Natural killer cell (primary cell): ENCODE measurements around the gene NF1. TPM values are rescaled to one million over a fixed set of nuclear protein-coding genes. Genes with fewer than 3 reads are reported as not detected.

Experiments used
- ATAC-seq, 3 donors: fragments of 150-1000 bp in 2 of 3; fragments of 200-7000 bp in 1 of 3; cut with Tn5 transposase; 1 replicate in 1 of 3; 2 replicates in 2 of 3; pipeline ENCODE4 v1.10.0; 2021; ENCODE audit warnings: mild to moderate bottlenecking in 2 of 3, moderate library complexity in 2 of 3
- DNase-seq, 2 donors: peaks; one replicate each; pipeline versions ENCODE4 v3.0.0 to v3.0.0-alpha.2; 2013 to 2021; ENCODE audit warnings: mixed read lengths in 1 of 2
- H3K27ac ChIP-seq: one replicate; pipeline ENCODE4 v1.5.1; 2013; ENCODE audit warnings: mild to moderate bottlenecking, low read length
- H3K27me3 ChIP-seq: one replicate; pipeline ENCODE4 v1.6.1; 2013; ENCODE audit warnings: low read length; ENCODE audit not compliant: control insufficient read depth, insufficient read depth
- H3K36me3 ChIP-seq: one replicate; pipeline ENCODE4 v1.6.1; 2013; ENCODE audit warnings: low read length; ENCODE audit not compliant: control insufficient read depth, insufficient read depth
- H3K4me1 ChIP-seq: one replicate; pipeline ENCODE4 v1.6.1; 2013; ENCODE audit warnings: low read length; ENCODE audit not compliant: control insufficient read depth, insufficient read depth
- H3K4me3 ChIP-seq: one replicate; pipeline ENCODE4 v1.5.1; 2013; ENCODE audit warnings: low read length
- H3K9me3 ChIP-seq: one replicate; pipeline ENCODE4 v1.6.1; 2013; ENCODE audit warnings: low read length; ENCODE audit not compliant: control insufficient read depth, insufficient read depth
- H3K27ac Mint-ChIP-seq, 2 donors: one replicate each; pipeline ENCODE4 v1.8.0; 2022; ENCODE audit warnings: mild to moderate bottlenecking in 2 of 2, mixed read lengths in 2 of 2, moderate library complexity in 1 of 2
- H3K27me3 Mint-ChIP-seq, 2 donors: one replicate each; pipeline ENCODE4 v1.8.0; 2022; ENCODE audit warnings: low read depth in 2 of 2, mixed read lengths in 2 of 2
- H3K36me3 Mint-ChIP-seq: one replicate; pipeline ENCODE4 v1.8.0; 2022; ENCODE audit warnings: mixed read lengths
- H3K4me1 Mint-ChIP-seq, 2 donors: one replicate each; pipeline ENCODE4 v1.8.0; 2022; ENCODE audit warnings: mixed read lengths in 2 of 2
- H3K4me3 Mint-ChIP-seq: one replicate; pipeline ENCODE4 v1.8.0; 2022; ENCODE audit warnings: mild to moderate bottlenecking, moderate library complexity, mixed read lengths
- H3K9me3 Mint-ChIP-seq, 2 donors: one replicate each; pipeline ENCODE4 v1.8.0; 2022; ENCODE audit warnings: mixed read lengths in 2 of 2
- WGBS: methylation state at CpG from one replicate; pipeline ENCODE4 v1.1.7; 2013; ENCODE audit warnings: missing lambda C conversion rate; ENCODE audit not compliant: insufficient coverage; 5-methylcytosine and 5-hydroxymethylcytosine counted together
- intact Hi-C: fragments of 100-400 bp; cut with micrococcal nuclease; formaldehyde crosslinking; loops from one replicate; pipeline ENCODE4 v1.14.2; 2022
- total RNA-seq, 4 donors: library from RNA; stranded (reverse); fragments of 120-200 nt in 1 of 4; gene quantifications; one replicate each; pipeline versions ENCODE4 v1.2.3 to v1.2.4, GENCODE V29; 2013 to 2022
- TF ChIP-seq, protein P1 (sequence below): fragments of 200-600 bp; IDR thresholded peaks from one replicate; pipeline ENCODE4 v1.8.0; 2022; ENCODE audit warnings: antibody characterized with exemption

The NF1 gene
- total RNA-seq, 3 donors from 2014 or later (not counting 1 experiment from before 2014, with no cell fraction given), result 30.3 to 40.7 (median 38.8) TPM

DNA sequence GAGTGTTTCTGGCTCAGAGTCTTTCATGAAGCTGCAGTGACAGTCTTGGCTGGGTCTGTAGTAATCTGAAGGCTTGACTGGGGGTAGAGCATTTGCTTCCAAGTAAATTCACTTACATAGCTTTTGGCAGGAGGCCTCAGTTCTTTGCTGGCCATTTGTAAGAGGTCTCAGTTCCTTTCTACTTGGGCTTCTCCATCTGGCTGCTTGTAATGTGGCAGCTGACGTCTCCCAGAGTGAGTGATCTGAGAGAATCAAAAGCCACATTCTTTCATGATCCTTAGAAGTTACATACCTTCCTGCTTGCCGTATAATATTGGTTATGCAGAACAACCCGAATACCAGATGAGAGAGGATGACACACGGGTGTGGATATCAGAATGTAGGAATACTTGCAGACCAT, 39.8 kb downstream of the NF1 start:
- intact Hi-C loops, result no loop called here
- Histone ChIP-seq H3K27ac (no peak overlapping the region), H3K4me3 (no peak overlapping the region), H3K9me3 (no peaks in the 10 kb centered on the region), H3K36me3 (no peaks in the 10 kb centered on the region), H3K27me3 (no peaks in the 10 kb centered on the region), H3K4me1 (no peaks in the 10 kb centered on the region)
- Mint-ChIP-seq H3K4me3 (no peak overlapping the region), H3K9me3 (no peaks in the 10 kb centered on the region), H3K27ac (no peak overlapping the region), H3K27me3 (no peaks in the 10 kb centered on the region), H3K36me3 (no peaks in the 10 kb centered on the region), H3K4me1 (peaks cover 0 to 4% of the 10 kb centered on the region in 2 donors)
- WGBS, result 74% methylated on average over 4 of the region's 4 CpGs
- DNase-seq (no peak), ATAC-seq (no peak)
- TF ChIP-seq, protein P1, sequence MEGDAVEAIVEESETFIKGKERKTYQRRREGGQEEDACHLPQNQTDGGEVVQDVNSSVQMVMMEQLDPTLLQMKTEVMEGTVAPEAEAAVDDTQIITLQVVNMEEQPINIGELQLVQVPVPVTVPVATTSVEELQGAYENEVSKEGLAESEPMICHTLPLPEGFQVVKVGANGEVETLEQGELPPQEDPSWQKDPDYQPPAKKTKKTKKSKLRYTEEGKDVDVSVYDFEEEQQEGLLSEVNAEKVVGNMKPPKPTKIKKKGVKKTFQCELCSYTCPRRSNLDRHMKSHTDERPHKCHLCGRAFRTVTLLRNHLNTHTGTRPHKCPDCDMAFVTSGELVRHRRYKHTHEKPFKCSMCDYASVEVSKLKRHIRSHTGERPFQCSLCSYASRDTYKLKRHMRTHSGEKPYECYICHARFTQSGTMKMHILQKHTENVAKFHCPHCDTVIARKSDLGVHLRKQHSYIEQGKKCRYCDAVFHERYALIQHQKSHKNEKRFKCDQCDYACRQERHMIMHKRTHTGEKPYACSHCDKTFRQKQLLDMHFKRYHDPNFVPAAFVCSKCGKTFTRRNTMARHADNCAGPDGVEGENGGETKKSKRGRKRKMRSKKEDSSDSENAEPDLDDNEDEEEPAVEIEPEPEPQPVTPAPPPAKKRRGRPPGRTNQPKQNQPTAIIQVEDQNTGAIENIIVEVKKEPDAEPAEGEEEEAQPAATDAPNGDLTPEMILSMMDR, result no peak

DNA sequence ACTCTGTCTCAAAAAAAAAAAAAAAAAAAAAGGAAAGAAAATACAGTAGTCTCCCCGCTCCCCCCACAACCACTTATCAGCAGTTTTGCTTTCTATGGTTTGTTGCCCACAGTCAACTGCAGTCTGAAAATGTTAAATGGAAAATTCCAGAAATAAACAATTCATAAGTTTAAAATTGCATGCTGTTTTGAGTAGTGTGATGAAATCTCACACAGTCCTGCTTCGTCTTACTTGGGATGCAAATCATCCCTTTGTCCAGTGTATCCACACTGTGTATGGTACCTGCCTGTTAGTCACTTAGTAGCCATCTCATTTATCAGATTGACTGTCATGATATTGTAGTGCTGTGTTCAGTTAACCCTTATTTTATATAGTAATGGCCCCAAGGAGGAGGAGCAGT, 41.5 kb downstream of the NF1 start:
- TF ChIP-seq, protein P1, result no peak
- Histone ChIP-seq H3K4me3 (no peak overlapping the region), H3K4me1 (no peaks in the 10 kb centered on the region), H3K36me3 (no peaks in the 10 kb centered on the region), H3K27me3 (no peaks in the 10 kb centered on the region), H3K27ac (no peak overlapping the region), H3K9me3 (no peaks in the 10 kb centered on the region)
- no peak overlapping the region for H3K27ac Mint-ChIP-seq
- no peak for DNase-seq
- H3K36me3 Mint-ChIP-seq, result no peaks in the 10 kb centered on the region
- no peaks in the 10 kb centered on the region for H3K27me3 Mint-ChIP-seq
- no peaks in the 10 kb centered on the region for H3K9me3 Mint-ChIP-seq
- intact Hi-C loops, result no loop called here
- H3K4me1 Mint-ChIP-seq, result peaks cover 2 to 5% of the 10 kb centered on the region in 2 donors
- ATAC-seq, result no peak
- H3K4me3 Mint-ChIP-seq, result no peak overlapping the region
- 100% methylated on average over 1 of the region's 2 CpGs for WGBS

- ATAC-seq (no peak), DNase-seq (no peak)
- Histone ChIP-seq H3K4me1 (no peaks in the 10 kb centered on the region), H3K27ac (no peak overlapping the region), H3K9me3 (no peaks in the 10 kb centered on the region), H3K4me3 (no peak overlapping the region), H3K36me3 (no peaks in the 10 kb centered on the region), H3K27me3 (no peaks in the 10 kb centered on the region)
- no peaks in the 10 kb centered on the region for H3K9me3 Mint-ChIP-seq
- 100% methylated on average over 2 of the region's 3 CpGs for WGBS
- intact Hi-C loops, result no loop called here
- no peaks in the 10 kb centered on the region for H3K36me3 Mint-ChIP-seq
- no peak overlapping the region for H3K27ac Mint-ChIP-seq
- no peak overlapping the region for H3K4me3 Mint-ChIP-seq
- H3K27me3 Mint-ChIP-seq, result no peaks in the 10 kb centered on the region
- H3K4me1 Mint-ChIP-seq, result peaks cover 0 to 5% of the 10 kb centered on the region in 2 donors
- TF ChIP-seq, protein P1, result no peak
Observed at GRCh38 chr17:31140111-31140510, 45.3 kb downstream of the NF1 start.

- no peaks in the 10 kb centered on the region for H3K36me3 ChIP-seq
- TF ChIP-seq, protein P1, result no peak
- no peak overlapping the region for H3K4me3 ChIP-seq
- Mint-ChIP-seq H3K4me1 (peaks cover 0 to 5% of the 10 kb centered on the region in 2 donors), H3K27ac (no peak overlapping the region), H3K36me3 (no peaks in the 10 kb centered on the region), H3K4me3 (no peak overlapping the region), H3K9me3 (no peaks in the 10 kb centered on the region), H3K27me3 (no peaks in the 10 kb centered on the region)
- 93% methylated on average over 3 of the region's 3 CpGs for WGBS
- ATAC-seq (no peak), DNase-seq (no peak)
- H3K4me1 ChIP-seq, result no peaks in the 10 kb centered on the region
- H3K27me3 ChIP-seq, result no peaks in the 10 kb centered on the region
- no peak overlapping the region for H3K27ac ChIP-seq
- H3K9me3 ChIP-seq, result no peaks in the 10 kb centered on the region
- intact Hi-C loops, result no loop called here
Observed at GRCh38 chr17:31144428-31144827, 49.7 kb downstream of the NF1 start.
